Measurements from ENCODE around the gene NT5DC3.
"Not testable (repeated sequence)": the region's sequence is repeated elsewhere in the genome, so short reads cannot be mapped to it uniquely, and the experiment has no call there.

The NT5DC3 gene

GRCh38 chr12:103830730-103831320 is 10.2 kb downstream of the NT5DC3 start:
- no peak for DNase-seq

- DNase-seq: no peak
Observed at GRCh38 chr12:103830025-103830725, 10.9 kb downstream of the NT5DC3 start.

GRCh38 chr12:103829092-103829491 is 11.9 kb downstream of the NT5DC3 start:
- no peak for DNase-seq

GRCh38 chr12:103827911-103828391 is 13.1 kb downstream of the NT5DC3 start:
- DNase-seq: no peak

- no peak for DNase-seq
Observed at GRCh38 chr12:103824845-103825244, 16.2 kb downstream of the NT5DC3 start.

GRCh38 chr12:103824290-103824689 is 16.7 kb downstream of the NT5DC3 start:
- no peak for DNase-seq

- DNase-seq: no peak
Observed at GRCh38 chr12:103823871-103824270, 17.2 kb downstream of the NT5DC3 start.

- DNase-seq: no peak
Observed at GRCh38 chr12:103821773-103822172, 19.3 kb downstream of the NT5DC3 start.

- DNase-seq: no peak
Observed at GRCh38 chr12:103820881-103821489, 20.0 kb downstream of the NT5DC3 start.

GRCh38 chr12:103820361-103820760 is 20.7 kb downstream of the NT5DC3 start:
- DNase-seq: no peak

- DNase-seq: no peak
Observed at GRCh38 chr12:103819892-103820291, 21.1 kb downstream of the NT5DC3 start.

GRCh38 chr12:103819312-103819711 is 21.7 kb downstream of the NT5DC3 start:
- no peak for DNase-seq

GRCh38 chr12:103817791-103818190 is 23.2 kb downstream of the NT5DC3 start:
- DNase-seq: no peak

GRCh38 chr12:103816663-103817062 is 24.4 kb downstream of the NT5DC3 start:
- DNase-seq: no peak

- no peak for DNase-seq
Observed at GRCh38 chr12:103814436-103814835, 26.6 kb downstream of the NT5DC3 start.

- no peak for DNase-seq
Observed at GRCh38 chr12:103813949-103814348, 27.1 kb downstream of the NT5DC3 start.

GRCh38 chr12:103813426-103813825 is 27.6 kb downstream of the NT5DC3 start:
- no peak for DNase-seq

- no peak for DNase-seq
Observed at GRCh38 chr12:103812789-103813188, 28.2 kb downstream of the NT5DC3 start.

- no peak for DNase-seq
Observed at GRCh38 chr12:103811791-103812190, 29.2 kb downstream of the NT5DC3 start.

- no peak for DNase-seq
Observed at GRCh38 chr12:103810111-103810510, 30.9 kb downstream of the NT5DC3 start.

GRCh38 chr12:103809639-103810038 is 31.4 kb downstream of the NT5DC3 start:
- not testable (repeated sequence) for DNase-seq

GRCh38 chr12:103809154-103809553 is 31.9 kb downstream of the NT5DC3 start:
- DNase-seq: no peak

GRCh38 chr12:103808239-103808880 is 32.7 kb downstream of the NT5DC3 start:
- no peak for DNase-seq

Measured in GDM1 (cell line).